A204.1 (cell line): ENCODE results near the gene PLK4.
A peak's percentile ranks its signal among the peaks of the same experiment; 100 is the strongest.
"Not testable (repeated sequence)": the region's sequence is repeated elsewhere in the genome, so short reads cannot be mapped to it uniquely, and the experiment has no call there.

ENCODE experiments used
- FAIRE-seq: peaks from 2 replicates; lab custom pipeline; 2012; peaks lifted over from hg19 to GRCh38; lab: Jason Lieb, UNC

PLK4 gene

DNA sequence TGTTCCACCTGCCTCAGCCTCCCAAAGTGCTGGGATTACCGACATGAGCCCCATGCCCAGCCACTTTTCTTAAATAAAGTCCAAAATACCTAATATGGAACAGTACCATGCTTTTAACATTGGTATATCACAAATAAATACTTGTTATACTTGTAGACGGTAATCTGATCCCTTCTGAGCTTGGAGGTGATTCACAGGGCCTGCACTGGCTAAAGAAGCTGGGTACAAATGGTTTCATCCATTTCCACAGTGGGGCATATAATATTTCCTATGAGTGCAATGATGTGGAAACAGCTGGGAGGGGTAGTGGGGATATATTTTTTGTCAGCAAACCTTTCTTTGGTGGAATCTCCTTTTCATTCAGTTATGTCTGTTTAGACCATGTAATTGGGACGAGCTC lies 35.8 kb downstream of the PLK4 start:
- FAIRE-seq, result no peak

DNA sequence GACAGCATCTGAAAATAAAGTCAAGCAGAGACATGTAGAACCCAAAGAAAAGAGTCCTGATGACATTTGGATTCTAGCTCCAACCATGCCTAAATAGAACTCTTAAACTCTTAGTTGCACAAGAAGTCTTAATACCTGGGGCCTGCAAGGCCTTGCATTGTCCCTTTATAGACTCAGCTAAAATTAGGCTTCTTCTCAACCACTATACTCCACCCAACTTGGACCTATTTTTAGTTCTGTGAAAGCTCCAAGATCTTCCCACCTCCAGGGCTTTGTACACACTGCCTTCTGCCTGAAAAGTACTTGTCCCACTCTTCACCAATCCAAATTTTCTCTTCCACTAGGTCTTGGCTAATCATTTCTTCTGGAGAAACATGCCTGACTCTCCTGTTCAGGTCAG lies 36.5 kb downstream of the PLK4 start:
- FAIRE-seq, result no peak

DNA sequence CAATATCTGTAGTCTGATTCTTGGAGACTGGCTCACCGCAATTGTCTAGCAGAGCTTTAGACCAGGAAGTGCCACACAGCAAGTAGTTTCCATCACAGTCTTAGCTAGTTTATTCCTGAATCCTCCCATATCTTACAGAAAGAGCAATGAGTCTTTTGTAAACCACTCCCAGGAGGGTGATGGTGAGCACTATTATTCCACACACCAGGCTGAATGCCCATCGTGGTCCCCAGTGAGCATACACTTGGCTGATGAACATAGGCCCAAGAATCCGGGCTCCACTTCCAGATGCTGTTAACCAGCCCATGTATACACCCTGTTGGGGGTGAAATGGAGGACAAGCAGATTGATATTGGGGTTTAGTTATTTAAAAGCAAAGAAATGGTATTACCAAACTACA lies 39.8 kb downstream of the PLK4 start:
- FAIRE-seq, result no peak

DNA sequence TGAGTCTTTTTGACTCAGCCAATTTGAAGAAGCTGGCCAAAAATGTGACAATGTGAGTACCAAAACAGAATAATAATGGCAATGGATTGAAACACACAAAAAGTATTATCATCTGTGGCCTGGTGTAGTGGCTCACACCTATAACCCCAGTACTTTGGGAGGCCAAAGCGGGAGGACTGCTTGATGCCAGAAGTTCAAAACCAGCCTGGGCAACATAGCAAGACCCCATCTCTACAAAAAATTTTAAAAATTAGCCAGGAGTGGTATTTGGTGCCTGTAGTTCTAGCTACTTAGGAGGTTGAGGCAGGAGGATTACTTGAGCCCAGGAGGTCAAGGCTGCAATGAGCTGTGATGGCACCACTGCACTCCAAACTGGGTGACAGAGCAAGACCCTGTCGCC lies 41.5 kb downstream of the PLK4 start:
- FAIRE-seq, result no peak

DNA sequence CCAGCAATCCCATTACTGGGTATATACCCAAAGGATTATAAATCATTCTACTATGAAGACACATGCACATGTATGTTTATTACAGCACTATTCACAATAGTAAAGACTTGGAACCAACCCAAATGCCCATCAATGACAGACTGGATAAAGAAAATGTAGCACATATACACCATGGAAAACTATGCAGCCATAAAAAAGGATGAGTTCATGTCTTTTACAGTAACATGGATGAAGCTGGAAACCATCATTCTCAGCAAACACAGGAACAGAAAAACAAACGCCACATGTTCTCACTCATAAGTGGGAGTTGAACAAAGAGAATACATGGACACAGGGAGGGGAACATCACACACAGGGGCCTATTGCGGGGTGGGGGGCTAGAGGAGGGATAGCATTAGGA lies 45.0 kb downstream of the PLK4 start:
- not testable (repeated sequence) for FAIRE-seq

DNA sequence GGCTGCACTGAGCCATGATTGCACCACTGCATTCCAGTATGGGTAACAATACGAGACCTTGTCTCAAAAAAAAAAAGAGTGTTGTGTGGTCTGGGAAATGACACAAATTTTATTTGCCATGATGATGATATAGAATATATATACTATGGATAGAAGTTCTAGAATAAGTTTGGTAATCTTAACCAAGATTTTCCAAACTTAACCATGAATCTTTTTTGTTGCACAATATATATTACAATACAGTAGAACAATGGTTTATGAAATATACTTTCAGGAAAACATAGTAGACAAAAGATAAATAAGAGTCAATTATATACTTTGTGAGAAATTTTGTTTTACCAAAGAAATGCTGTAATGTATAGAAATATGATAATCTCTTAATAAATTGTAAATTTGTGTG lies 49.5 kb downstream of the PLK4 start:
- peak; percentile 75 for FAIRE-seq

DNA sequence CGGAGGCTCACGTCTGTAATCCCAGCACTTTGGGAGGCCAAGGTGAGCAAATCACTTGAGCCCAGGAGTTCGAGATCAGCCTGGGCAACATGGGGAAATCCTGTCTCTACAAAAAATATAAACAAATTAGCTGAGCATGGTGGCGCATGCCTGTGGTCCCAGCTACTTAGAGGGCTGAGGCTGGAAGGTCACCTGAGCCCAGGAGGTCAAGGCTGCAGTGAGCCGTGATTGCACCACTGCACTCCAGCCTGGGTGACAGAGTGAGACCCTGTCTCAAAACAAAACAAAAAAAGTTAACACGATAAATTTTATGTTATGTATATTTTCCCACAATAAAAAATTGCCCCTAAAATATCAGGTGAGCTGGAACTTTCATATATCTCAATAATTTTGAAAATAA lies 51.1 kb downstream of the PLK4 start:
- not testable (repeated sequence) for FAIRE-seq

DNA sequence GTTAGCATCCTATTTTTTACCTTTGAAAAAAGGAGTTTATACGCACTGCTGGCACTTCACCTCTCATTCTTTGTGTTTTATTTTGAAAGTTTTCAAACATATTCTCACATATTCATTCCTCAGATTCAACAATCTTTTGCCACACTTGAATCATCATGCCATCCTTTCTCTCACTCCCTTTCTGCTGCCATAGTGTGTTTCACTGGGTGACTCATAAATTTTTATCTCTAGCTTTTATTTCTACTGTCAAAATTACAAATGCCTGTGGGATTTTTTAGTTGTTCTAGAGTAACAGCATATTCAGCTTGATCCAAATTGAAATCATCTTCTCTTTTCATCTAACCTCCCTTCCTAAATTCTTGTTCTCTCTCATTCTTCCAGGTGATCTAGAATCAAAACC lies 56.3 kb downstream of the PLK4 start:
- FAIRE-seq, result no peak
